ENCODE results near the gene GMNC. TPM values are rescaled to one million over a fixed set of nuclear protein-coding genes. Genes with fewer than 3 reads are reported as not detected.

The GMNC gene
- total RNA-seq, 1 donor = 0.09 TPM

DNA sequence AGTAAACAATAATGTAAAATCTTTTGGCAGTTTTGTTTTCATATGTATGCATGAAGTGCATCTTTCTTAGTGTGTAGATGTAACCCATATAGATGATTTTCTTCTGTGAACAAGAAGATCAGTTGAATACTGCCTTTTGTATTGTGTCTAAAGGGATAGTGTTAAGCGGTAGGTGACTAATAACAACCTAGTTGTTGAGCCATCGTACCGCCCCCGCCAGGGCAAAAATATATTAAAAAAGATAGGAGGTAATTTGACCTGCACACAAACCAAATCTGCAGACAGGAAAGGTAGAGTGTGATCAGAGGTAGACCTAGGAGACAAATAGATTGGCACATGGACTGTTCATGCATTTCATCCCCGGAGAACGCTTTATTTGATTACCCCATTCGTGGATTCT lies 3.3 kb upstream of the GMNC start:
- DNase-seq (ENCODE audit: low read depth) = no peak
- TF ChIP-seq, protein P1, sequence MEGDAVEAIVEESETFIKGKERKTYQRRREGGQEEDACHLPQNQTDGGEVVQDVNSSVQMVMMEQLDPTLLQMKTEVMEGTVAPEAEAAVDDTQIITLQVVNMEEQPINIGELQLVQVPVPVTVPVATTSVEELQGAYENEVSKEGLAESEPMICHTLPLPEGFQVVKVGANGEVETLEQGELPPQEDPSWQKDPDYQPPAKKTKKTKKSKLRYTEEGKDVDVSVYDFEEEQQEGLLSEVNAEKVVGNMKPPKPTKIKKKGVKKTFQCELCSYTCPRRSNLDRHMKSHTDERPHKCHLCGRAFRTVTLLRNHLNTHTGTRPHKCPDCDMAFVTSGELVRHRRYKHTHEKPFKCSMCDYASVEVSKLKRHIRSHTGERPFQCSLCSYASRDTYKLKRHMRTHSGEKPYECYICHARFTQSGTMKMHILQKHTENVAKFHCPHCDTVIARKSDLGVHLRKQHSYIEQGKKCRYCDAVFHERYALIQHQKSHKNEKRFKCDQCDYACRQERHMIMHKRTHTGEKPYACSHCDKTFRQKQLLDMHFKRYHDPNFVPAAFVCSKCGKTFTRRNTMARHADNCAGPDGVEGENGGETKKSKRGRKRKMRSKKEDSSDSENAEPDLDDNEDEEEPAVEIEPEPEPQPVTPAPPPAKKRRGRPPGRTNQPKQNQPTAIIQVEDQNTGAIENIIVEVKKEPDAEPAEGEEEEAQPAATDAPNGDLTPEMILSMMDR (IDR thresholded peaks at IDR 0.05; ENCODE audit: insufficient read depth, low read length) = no peak
- no peak overlapping the region for H3K4me3 ChIP-seq (ENCODE audit: low read depth, low read length)

DNA sequence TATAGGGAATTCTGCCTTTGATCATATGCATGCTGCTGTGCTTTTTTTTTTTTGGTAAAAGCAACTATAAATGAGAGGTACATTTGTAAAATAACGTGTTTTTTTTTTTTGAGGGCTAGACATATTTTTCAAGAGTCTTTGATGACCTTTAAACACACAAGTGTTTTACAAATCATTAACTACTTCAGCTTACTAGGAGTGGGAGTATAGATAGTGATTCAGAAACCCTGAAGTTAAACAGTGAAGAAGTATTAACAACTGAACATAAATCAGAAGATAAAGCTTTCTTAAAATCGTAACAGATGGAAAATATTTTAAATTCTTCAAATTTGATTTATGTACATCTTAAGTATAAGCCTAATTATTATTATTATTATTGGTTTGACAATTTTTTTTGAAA lies 2.9 kb upstream of the GMNC start:
- DNase-seq (ENCODE audit: low read depth) = no peak
- no peak overlapping the region for H3K4me3 ChIP-seq (ENCODE audit: low read depth, low read length)
- TF ChIP-seq, protein P1 (IDR thresholded peaks at IDR 0.05; ENCODE audit: insufficient read depth, low read length) = no peak

DNA sequence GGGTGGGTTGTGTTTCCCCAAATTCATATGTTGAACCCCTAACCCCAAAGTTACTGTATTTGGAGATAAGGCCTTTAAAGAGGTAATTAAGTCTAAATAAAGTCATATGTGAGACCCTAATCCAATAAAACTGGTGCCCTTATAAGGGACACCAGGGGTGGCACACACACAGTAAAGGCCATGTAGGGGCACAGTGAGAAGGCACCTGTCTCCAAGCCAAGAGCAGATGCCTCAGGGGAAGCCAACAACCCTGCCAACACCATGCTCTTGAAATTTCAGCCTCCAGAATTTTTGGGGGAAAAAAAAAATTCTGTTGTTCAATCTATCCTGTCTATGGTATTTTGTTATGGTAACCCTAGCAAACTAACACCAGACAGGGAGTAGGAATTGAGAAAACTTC lies 1.5 kb upstream of the GMNC start:
- H3K4me3 ChIP-seq (ENCODE audit: low read depth, low read length) = no peak overlapping the region
- TF ChIP-seq, protein P1 (IDR thresholded peaks at IDR 0.05; ENCODE audit: insufficient read depth, low read length) = no peak
- no peak for DNase-seq (ENCODE audit: low read depth)

DNA sequence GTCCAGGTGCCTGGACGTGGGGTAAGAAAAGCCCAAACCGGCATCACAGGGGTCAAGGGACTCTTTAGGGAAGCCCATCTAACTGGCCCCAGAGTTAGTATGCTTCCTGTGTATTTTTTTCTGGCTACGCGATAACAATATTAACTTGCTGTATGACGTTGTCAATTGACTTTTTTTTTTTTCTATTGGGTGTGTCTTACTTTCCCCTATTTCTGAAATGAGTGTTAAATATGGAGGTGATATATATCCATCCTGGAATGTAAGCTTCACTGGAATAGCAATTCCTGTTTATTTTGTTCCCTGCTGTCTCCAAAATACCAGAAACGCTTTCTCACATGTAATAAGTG lies 598 bp upstream of the GMNC start:
- no peak for DNase-seq (ENCODE audit: low read depth)
- TF ChIP-seq, protein P1 (IDR thresholded peaks at IDR 0.05; ENCODE audit: insufficient read depth, low read length) = no peak
- H3K4me3 ChIP-seq (ENCODE audit: low read depth, low read length) = peak overlapping the region; percentile 71

DNA sequence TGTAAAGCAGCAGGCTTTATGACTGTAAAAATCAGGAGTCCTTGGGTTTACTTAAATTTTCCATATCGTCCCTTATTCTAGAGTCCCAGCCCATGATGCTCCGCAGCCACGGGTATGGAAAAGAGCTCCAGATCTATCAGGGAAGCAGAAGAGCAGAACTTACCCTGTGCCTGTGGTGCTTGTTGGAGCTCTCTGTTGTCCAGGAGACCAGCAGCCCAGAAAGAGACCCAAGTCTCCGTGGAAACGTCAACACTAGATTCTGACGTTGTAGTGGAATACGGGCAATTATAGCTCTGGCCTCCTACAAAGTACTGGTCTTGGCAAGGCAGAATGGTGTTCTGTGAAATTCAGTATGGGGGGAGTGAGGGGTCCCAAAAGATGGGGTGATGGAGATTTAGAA lies 2.0 kb downstream of the GMNC start:
- TF ChIP-seq, protein P1 (IDR thresholded peaks at IDR 0.05; ENCODE audit: insufficient read depth, low read length) = no peak
- no peak overlapping the region for H3K4me3 ChIP-seq (ENCODE audit: low read depth, low read length)
- no peak for DNase-seq (ENCODE audit: low read depth)

DNA sequence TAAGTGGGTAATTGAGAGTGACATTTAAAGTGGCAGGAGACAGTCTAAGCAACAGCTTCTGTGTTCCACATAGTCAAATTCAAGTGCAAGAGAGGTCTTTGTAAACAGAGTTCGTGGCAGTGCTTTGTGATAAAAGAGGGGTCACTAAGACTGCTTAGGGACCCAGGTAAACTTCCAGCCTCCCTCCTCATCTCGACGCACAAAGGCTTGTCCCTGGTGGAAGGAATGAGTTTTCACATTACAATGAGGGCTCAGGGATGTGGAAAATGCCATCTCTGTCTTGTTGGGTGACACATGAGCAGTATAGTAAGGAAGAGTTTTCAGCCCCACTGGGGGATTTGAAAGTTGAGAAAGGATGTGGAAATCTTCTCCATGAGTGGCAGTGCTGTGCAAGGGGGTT lies 7.3 kb downstream of the GMNC start:
- DNase-seq (ENCODE audit: low read depth) = no peak
- TF ChIP-seq, protein P1 (IDR thresholded peaks at IDR 0.05; ENCODE audit: insufficient read depth, low read length) = no peak

DNA sequence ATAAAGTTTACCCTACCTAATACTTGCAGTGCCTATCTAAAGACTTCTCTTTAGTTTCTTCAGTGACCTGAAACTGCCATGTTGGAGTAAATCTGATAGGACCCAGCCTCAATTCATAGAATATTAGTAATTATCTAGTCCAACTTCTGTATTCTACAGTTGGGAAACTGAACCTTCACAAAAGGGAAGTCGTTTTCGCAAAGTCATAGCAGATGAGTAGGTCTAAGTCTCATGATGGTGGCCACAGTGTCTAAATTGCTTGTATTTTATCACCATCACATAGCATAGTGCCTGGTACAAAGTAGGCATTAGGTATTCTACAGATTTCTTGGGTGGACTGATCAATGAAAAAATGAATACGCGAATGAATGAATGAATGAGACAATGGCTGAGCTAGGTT lies 8.4 kb downstream of the GMNC start:
- TF ChIP-seq, protein P1 (IDR thresholded peaks at IDR 0.05; ENCODE audit: insufficient read depth, low read length) = no peak
- DNase-seq (ENCODE audit: low read depth) = no peak
- no peak overlapping the region for H3K4me3 ChIP-seq (ENCODE audit: low read depth, low read length)

More for the DNA sequence above, 7.3 kb downstream of the GMNC start:
- no peak overlapping the region for H3K4me3 ChIP-seq (ENCODE audit: low read depth, low read length)
